Measurements from ENCODE around the gene HOXD10.

DNA sequence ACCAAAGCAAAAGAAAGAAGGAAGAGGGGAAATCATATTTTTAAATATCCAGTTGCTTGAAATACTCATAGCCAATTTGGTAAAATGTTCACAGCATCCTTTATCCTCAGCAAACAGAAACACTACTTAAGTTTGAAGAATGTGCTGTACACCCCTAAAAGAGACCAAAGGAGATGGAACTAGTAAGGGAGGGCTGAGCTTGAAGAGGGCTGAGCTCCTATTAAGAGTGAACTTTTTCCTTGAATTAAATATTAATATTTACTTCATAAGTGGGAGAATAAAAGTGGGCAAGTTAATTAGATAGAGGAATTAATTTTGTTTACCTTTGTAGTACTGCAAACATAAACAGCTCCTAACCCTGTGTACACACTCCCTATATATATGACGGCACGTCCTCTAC is 39.8 kb upstream of the HOXD10 start:
- TF ChIP-seq POLR2AphosphoS5 (IDR thresholded peaks at IDR 0.05; ENCODE audit: low read depth, low read length): no peak
- TF ChIP-seq TAF1 (IDR thresholded peaks at IDR 0.05; ENCODE audit: borderline replicate concordance, low read depth, low read length): no peak
- no peak for TF ChIP-seq POLR2A (IDR thresholded peaks at IDR 0.05; ENCODE audit: low read depth, low read length)

Measured in GM12892 (cell line).